Peyer's patch (tissue), 4 donors: ENCODE measurements around the gene IFNL2. TPM values are rescaled to one million over a fixed set of nuclear protein-coding genes. Genes with fewer than 3 reads are reported as not detected.
"Not testable (repeated sequence)": the region's sequence is repeated elsewhere in the genome, so short reads cannot be mapped to it uniquely, and the experiment has no call there.

ENCODE experiments used
- DNase-seq, 3 donors: peaks; one replicate each; pipeline ENCODE4 v3.0.0-alpha.2; 2017 to 2019
- H3K27ac ChIP-seq, 4 donors: fragments of 200-600 bp; sonication (generic); one replicate each; pipeline ENCODE4 v1.5.1; 2016 to 2019
- H3K27me3 ChIP-seq, 2 donors: fragments of 200-600 bp; sonication (generic); one replicate each; pipeline ENCODE4 v1.5.1; 2019
- H3K36me3 ChIP-seq, 3 donors: fragments of 200-600 bp; sonication (generic); one replicate each; pipeline ENCODE4 v1.5.1; 2016 to 2019
- H3K4me1 ChIP-seq, 4 donors: fragments of 200-600 bp; sonication (generic); one replicate each; pipeline ENCODE4 v1.5.1; 2016 to 2019
- H3K4me3 ChIP-seq, 4 donors: fragments of 200-600 bp; sonication (generic); 1 replicate in 3 of 4; 2 replicates in 1 of 4; pipeline ENCODE4 v1.5.1; 2016 to 2019; ENCODE audit warnings: mild to moderate bottlenecking in 1 of 4
- H3K9me3 ChIP-seq, 4 donors: fragments of 200-600 bp; sonication (generic); one replicate each; pipeline ENCODE4 v1.5.1; 2016 to 2019; ENCODE audit warnings: mild to moderate bottlenecking in 1 of 4
- CTCF ChIP-seq, 6 experiments: fragments of 450-650 bp in 4 of 6; fragments of 200-600 bp in 2 of 6; sonication (generic) in 1 of 6; IDR thresholded peaks; one replicate each; pipeline ENCODE4 v1.5.1; 2017 to 2019; ENCODE audit warnings: antibody characterized with exemption in 6 of 6, mild to moderate bottlenecking in 3 of 6, moderate library complexity in 1 of 6
- POLR2A ChIP-seq, 2 donors: fragments of 450-650 bp; IDR thresholded peaks; one replicate each; pipeline ENCODE4 v1.5.1; 2017; ENCODE audit warnings: antibody characterized with exemption in 2 of 2, mild to moderate bottlenecking in 2 of 2, moderate library complexity in 2 of 2
- total RNA-seq, 4 donors: library from RNA; depleted of rRNA; stranded (reverse); fragments of >200 nt; gene quantifications; one replicate each; pipeline ENCODE4 v1.1.0, GENCODE V29; 2016

The IFNL2 gene
- total RNA-seq, 4 donors from 2014 or later = not detected

GRCh38 chr19:39262496-39262895 lies 5.7 kb upstream of the IFNL2 start:
- no peaks in the 10 kb centered on the region for H3K9me3 ChIP-seq
- peaks cover 0 to 6% of the 10 kb centered on the region in 2 donors for H3K27me3 ChIP-seq
- peaks cover 0 to 5% (median 0%) of the 10 kb centered on the region in 4 donors for H3K4me1 ChIP-seq
- TF ChIP-seq CTCF (IDR thresholded peaks at IDR 0.05) (no peak), POLR2A (IDR thresholded peaks at IDR 0.05) (no peak)
- H3K36me3 ChIP-seq = no peaks in the 10 kb centered on the region
- no peak for DNase-seq
- no peak overlapping the region for H3K4me3 ChIP-seq
- no peak overlapping the region for H3K27ac ChIP-seq

- no peak overlapping the region for H3K27ac ChIP-seq
- peaks cover 0 to 5% (median 0%) of the 10 kb centered on the region in 4 donors for H3K4me1 ChIP-seq
- DNase-seq = peak in 1 of 3 donors; percentile 41
- peaks cover 0 to 6% of the 10 kb centered on the region in 2 donors for H3K27me3 ChIP-seq
- TF ChIP-seq POLR2A (IDR thresholded peaks at IDR 0.05) (no peak), CTCF (IDR thresholded peaks at IDR 0.05) (no peak)
- H3K36me3 ChIP-seq = no peaks in the 10 kb centered on the region
- H3K9me3 ChIP-seq = no peaks in the 10 kb centered on the region
- no peak overlapping the region for H3K4me3 ChIP-seq
Observed at GRCh38 chr19:39263912-39264305, 4.3 kb upstream of the IFNL2 start.

DNA sequence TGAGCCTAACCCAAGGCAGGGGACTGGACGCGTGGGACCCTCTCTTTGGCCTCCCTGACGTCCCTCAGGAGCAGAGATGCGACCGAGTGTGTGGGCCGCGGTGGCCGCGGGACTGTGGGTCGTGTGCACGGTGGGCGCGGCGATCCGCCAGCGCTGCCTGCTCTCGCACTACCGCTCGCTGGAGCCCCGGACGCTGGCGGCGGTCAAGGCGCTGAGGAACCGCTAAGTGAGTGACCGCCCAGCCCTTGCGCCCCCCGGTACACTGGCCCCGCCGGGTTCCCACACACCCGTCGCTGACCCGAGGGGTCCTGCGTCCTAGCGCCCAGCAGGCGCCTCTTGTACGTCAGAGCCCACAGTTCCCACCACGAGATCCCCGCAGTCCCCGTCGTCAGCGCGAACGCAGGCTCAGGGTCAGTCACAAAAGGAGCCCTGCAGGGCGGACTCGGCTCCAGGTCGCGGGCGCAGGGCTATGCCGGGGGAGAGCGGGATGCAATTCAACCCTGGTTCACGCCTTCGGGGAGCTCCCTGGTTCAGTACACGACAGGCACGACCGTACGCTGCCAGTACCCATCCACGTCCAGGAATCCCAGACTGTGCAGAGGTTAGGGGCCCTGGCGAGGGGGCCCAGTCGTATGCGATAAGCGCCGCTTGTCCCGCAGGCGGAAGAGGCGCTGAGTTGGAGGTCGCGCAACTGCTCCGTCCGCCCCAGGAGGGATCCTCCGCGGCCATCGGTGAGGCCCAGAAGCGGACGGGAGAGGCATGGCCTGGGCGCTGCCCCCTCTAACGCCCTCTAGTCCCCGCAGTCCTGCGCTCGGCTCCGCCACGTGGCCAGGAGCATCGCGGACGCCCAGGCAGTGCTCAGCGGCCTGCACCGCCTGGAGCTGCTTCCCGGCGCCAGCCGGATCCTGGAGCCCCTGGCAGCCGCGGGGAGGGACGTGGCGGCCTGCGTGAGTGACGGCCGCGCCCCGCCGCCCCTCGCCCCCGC lies 3.6 kb upstream of the IFNL2 start:
- no peak overlapping the region for H3K4me3 ChIP-seq
- H3K4me1 ChIP-seq = peaks cover 0 to 5% (median 0%) of the 10 kb centered on the region in 4 donors
- peak in 2 of 3 donors; percentile 13 to 41 for DNase-seq
- TF ChIP-seq POLR2A (IDR thresholded peaks at IDR 0.05) = no peak
- TF ChIP-seq CTCF (IDR thresholded peaks at IDR 0.05) = no peak
- H3K27me3 ChIP-seq = peaks cover 0 to 6% of the 10 kb centered on the region in 2 donors
- no peaks in the 10 kb centered on the region for H3K9me3 ChIP-seq
- no peaks in the 10 kb centered on the region for H3K36me3 ChIP-seq
- no peak overlapping the region for H3K27ac ChIP-seq

- no peak overlapping the region for H3K4me3 ChIP-seq
- H3K4me1 ChIP-seq = peaks cover 0 to 5% (median 0%) of the 10 kb centered on the region in 4 donors
- H3K27me3 ChIP-seq = peaks cover 0 to 6% of the 10 kb centered on the region in 2 donors
- H3K9me3 ChIP-seq = no peaks in the 10 kb centered on the region
- H3K36me3 ChIP-seq = no peaks in the 10 kb centered on the region
- TF ChIP-seq CTCF (IDR thresholded peaks at IDR 0.05) (no peak), POLR2A (IDR thresholded peaks at IDR 0.05) (no peak)
- H3K27ac ChIP-seq = no peak overlapping the region
- peak in 2 of 3 donors; percentile 1 to 38 for DNase-seq
Observed at GRCh38 chr19:39265321-39265916, 2.8 kb upstream of the IFNL2 start.

- not testable (repeated sequence) for H3K9me3 ChIP-seq
Observed at GRCh38 chr19:39268531-39269223, 481 bp downstream of the IFNL2 start.

GRCh38 chr19:39269369-39269768 lies 1.2 kb downstream of the IFNL2 start:
- H3K36me3 ChIP-seq, H3K27me3 ChIP-seq, H3K27ac ChIP-seq, DNase-seq, H3K4me3 ChIP-seq, H3K4me1 ChIP-seq, H3K9me3 ChIP-seq: not testable (repeated sequence)

More at GRCh38 chr19:39268531-39269223, 481 bp downstream of the IFNL2 start:
- H3K4me3 ChIP-seq, H3K36me3 ChIP-seq, H3K27ac ChIP-seq, H3K27me3 ChIP-seq, H3K4me1 ChIP-seq: not testable (repeated sequence)
- peak in 1 of 3 donors; percentile 10 for DNase-seq
